MM.1S (cell line): Measurements from ENCODE around the gene RAB7A.

Experiments
- EZH2 ChIP-seq: fragments of 300-600 bp; sonication (generic); optimal IDR thresholded peaks from 2 replicates; pipeline ENCODE3; 2017; ENCODE audit warnings: low read depth, mild to moderate bottlenecking, antibody characterized with exemption, low read length, mixed read lengths
- EZH2phosphoT487 ChIP-seq: fragments of 300-600 bp; sonication (generic); IDR thresholded peaks from 2 replicates; pipeline ENCODE4 v1.6.1; 2018; ENCODE audit warnings: antibody characterized with exemption, low read length
- TF ChIP-seq, protein P1 (sequence below): fragments of 300-600 bp; sonication (generic); IDR thresholded peaks from 2 replicates; pipeline ENCODE4 v1.5.1; 2016; ENCODE audit warnings: antibody characterized with exemption, low read length, mixed read lengths

- TF ChIP-seq, protein P1, sequence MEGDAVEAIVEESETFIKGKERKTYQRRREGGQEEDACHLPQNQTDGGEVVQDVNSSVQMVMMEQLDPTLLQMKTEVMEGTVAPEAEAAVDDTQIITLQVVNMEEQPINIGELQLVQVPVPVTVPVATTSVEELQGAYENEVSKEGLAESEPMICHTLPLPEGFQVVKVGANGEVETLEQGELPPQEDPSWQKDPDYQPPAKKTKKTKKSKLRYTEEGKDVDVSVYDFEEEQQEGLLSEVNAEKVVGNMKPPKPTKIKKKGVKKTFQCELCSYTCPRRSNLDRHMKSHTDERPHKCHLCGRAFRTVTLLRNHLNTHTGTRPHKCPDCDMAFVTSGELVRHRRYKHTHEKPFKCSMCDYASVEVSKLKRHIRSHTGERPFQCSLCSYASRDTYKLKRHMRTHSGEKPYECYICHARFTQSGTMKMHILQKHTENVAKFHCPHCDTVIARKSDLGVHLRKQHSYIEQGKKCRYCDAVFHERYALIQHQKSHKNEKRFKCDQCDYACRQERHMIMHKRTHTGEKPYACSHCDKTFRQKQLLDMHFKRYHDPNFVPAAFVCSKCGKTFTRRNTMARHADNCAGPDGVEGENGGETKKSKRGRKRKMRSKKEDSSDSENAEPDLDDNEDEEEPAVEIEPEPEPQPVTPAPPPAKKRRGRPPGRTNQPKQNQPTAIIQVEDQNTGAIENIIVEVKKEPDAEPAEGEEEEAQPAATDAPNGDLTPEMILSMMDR, result no peak
- TF ChIP-seq EZH2, result no peak
- TF ChIP-seq EZH2phosphoT487, result no peak
These were observed 17.0 kb downstream of the RAB7A start for GRCh38 chr3:128742821-128743594.
